HG02571 (cell line): Measurements from ENCODE around the gene CYP27B1.

ENCODE experiments used
- ATAC-seq: cut with Tn5 transposase; IDR thresholded peaks from one replicate; pipeline ENCODE4 v1.9.1; 2021; ENCODE audit warnings: mild to moderate bottlenecking, moderate library complexity; ENCODE audit not compliant: unreplicated experiment

Gene CYP27B1

DNA sequence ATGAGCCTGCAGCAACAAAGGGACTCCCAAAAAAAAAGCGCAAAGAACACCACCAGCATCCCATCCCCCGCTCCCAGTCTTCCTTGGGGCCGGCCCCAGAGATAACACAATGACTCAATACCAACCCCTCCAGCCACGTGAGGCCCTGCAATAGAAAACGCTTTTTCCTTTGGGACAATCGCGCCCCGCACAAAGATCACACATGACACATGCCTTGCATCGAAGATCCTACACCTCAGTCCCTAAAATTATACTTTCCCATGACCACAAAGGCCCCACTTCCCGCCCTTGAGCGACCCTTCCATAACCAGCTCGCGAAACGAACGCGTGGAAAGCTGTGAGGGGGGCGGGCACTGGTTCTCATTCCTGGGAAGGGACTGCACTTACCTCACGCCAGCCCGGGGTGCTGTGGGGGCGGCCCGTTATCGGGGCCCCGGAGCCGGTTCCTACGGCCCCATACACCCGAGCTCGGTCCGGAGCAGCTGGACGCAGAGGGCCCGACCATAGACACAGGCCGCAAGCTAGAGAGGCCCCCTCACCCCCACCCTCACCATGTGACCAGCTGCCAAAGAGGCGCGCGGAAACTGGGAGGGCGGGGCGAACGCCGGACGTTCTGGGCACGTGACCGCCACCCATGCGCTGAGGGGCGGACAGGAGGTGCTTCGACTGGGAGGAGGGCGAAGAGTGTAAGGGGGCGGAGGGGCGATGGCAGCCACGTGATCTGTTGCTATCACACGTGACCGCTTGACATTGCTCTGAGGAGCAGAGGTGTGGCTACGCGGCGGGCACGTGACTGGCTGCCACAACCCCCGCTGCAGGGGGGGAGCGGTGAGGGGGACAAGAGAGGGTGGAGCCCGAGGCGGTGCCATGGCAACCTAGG, 14.8 kb downstream of the CYP27B1 start, which contains the start of gene CDK4:
CDK4 (minus strand) TSS at position 523 of the 880 bp plus-strand sequence. CDS start 593 bp downstream, outside the sequence.
- peak; percentile 65 for ATAC-seq

DNA sequence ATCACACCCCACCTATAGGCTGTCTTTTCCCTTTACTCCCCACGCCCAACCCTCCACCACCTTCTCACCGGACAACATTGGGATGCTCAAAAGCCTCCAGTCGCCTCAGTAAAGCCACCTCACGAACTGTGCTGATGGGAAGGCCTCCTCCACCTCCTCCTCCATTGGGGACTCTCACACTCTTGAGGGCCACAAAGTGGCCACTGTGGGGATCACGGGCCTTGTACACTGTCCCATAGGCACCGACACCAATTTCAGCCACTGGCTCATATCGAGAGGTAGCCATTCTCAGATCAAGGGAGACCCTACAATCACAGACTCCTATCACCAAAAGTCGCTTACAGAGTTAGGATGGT, 15.5 kb downstream of the CYP27B1 start:
- ATAC-seq, result no peak

GRCh38 chr12:57750561-57751431, 16.1 kb downstream of the CYP27B1 start:
- no peak for ATAC-seq

DNA sequence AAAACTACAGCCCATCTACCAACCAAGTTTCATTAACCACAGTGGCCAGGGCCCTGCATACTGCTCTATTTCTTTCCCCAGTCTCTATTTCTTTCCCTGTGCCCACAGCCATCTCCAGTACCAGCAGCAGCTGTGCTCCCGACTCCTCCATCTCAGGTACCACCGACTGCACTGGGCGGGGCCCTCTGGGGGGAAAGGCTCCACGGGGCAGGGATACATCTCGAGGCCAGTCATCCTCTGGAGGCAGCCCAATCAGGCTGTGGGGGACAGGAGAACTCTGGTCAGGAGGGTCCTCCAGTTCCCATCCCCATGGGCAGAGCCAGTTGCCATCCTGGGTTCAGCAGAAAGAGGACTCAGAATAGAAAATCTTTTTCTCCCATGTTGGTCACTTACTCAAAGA, 17.8 kb downstream of the CYP27B1 start:
- ATAC-seq, result no peak

DNA sequence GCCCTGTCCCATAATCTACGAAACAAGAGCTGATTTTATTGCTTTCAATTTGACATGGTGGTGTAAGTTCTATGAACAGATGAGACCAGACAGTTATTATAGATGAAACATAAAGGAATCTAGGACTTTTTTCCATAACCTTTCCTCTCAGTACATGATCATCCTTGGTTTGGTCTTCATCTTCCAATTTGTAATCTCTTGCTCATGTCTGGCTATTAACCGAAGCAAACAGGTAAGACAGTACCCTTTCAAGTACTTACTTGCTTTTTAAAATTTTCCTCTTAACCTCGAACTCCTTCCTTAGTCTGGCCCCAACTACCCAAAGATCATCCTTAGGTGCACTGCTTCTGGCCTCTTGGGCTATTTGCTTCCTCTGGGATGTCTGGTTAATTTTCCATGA, 20.9 kb downstream of the CYP27B1 start:
- ATAC-seq, result no peak

DNA sequence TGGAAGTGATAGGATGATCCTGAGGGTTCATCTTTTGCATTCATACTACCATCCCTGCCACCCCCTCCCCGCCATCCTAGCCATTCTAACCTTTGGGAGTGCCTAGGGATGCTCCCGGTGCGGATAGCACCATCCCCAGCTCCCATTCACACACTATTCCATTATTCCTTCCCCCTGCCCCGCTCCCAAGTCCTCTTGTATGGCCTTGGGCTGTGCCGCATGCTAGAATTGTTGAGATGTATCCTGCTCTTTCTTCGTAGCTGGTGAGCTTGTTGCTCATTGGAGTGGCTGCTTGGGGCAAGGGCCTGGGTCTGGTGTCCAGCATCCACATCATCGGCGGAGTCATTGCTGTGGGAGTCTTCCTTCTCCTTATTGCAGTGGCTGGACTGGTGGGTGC, 21.4 kb downstream of the CYP27B1 start:
- no peak for ATAC-seq

DNA sequence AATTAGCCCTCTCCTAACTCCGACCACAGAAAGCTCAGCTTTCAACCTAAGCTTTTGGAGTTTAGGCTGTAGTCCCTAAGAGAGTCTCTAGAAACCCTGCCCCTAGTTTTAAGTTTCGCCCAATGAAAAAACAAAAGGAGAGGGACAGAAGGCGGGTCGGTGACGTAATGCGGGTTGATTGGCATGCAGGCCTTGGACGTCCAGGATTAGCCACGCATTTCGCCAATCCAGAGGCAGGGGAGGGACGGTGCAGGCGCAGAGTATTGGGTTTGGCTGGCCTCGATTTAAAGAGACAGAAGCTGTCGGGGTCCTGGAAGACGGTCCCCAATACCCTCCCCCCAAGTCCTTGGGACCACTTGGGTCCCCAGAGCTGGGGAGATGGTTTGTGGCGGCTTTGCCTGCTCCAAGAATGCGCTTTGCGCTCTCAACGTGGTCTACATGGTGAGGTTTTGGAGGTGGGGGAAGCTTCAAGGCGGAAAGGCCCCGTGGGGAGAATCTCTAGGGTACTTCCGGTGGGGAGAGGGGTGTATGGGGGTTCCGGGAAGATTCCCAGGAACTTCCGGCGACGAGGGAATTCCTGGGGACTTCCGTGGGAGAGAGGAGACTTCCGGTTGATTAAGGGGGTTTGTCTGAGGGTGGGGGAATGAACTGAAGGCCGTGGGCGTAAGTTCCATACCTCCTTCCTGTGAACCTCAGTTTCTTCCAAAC, 21.9 kb downstream of the CYP27B1 start, which contains the start of gene TSPAN31:
TSPAN31 (plus strand) TSS at position 263 of the 708 bp plus-strand sequence; CDS start at position 379, 116 bp downstream.
- ATAC-seq, result peak; percentile 82

DNA sequence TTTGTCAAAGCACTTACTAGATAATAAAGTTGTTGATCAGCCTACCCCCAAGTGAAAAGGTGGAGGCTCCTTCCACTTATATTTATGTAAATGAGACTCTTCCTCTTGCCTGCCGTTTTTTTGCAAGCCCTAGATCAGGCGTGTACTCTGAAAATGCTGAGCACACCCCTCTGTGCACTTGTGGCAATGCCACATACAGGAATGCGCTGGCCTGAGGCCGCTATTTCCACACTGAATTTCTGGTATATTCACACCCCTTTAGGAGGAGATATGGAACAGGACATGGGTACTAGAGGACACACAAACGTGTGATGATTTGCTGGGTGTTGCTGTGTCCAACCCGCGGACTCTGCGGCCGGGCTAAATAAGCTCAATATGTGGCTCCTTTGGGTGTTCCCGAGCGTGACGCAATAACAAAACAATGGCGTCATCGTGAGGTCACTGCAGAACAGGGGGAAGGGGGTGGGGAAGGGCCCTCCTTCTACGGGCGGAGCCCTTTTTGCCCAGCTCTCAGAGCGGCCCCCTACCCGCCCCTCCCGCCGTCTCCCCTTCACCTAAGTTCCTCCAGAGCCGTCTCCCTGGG, 22.6 kb downstream of the CYP27B1 start:
- ATAC-seq, result peak; percentile 35

GRCh38 chr12:57743769-57744168, 23.1 kb downstream of the CYP27B1 start:
- no peak for ATAC-seq

DNA sequence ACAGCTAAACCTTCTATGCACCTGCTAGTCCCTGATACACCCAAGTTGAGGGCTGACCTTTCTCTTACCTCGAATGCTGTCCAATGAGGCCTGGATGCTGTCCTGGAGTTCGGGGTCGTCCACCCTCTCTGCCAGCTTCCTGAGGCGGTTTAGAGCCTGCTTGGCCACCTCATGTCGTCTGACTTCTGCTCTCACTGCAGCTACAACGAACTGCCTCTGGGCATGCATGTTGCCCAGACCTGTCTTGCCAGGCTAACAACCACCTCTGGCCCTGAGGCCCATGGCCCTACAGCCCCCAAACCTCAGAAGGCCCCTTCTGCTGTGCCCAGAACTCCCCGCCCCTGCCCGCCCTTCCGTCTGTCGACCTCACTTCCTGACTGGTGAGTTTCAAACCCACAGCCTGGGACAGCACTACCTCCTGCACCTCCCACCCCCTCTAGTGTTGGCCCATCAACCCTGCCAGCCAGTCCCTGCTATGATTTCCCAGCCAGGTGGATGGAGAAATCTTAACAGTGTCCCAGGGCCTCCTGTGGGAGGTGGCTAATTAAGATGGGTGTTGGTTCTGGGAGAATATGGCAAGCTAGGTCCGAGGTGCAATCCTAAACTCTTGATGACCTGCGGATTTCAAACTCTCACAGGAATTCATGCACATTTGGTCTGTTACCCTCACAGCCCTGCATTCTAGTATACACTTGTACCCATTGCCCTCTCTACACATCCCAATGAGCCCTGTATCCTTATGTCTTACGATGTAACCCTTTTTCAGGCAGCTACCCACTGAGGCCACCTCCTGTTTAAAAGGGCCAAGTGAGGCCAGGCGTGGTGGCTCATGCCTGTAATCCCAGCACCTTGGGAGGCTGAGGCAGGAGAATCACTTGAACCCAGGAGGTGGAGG, 24.8 kb downstream of the CYP27B1 start:
- peak; percentile 63 for ATAC-seq

GRCh38 chr12:57741413-57741789, 25.5 kb downstream of the CYP27B1 start:
- no peak for ATAC-seq

- ATAC-seq, result no peak
Observed at GRCh38 chr12:57740656-57741412, 26.0 kb downstream of the CYP27B1 start.

DNA sequence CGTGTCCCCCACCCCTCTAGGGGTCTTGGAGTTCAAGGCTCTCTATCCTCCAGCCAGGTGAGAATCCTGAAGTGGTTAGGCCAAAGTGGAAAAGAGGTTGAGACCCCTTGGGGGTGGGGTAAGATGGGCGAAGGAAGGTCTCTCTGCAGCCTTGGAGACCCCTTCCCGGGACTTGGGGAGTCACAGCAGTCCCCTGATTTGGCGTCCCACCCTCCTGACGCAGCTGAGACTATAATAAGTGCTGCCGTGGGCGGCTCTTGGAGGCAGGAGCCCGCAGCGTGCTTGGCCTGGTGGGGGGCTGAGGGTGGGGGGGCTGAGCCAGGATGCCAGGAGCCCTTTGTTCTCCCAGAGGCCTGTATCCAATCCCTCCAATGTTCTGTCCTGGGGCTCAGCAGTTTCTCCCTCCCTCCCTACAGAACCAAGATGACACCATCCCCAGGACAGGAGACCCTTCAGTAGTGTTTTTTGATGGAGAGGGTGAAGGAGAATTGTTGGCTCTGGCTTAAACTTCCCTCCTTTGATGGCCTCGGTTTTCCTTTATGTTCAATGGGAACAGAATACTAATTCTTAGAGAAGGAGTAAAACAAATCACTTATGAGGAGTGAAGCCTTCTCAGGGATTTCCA, 26.9 kb downstream of the CYP27B1 start:
- no peak for ATAC-seq

GRCh38 chr12:57739387-57739786, 27.5 kb downstream of the CYP27B1 start:
- no peak for ATAC-seq

GRCh38 chr12:57738661-57739237, 28.1 kb downstream of the CYP27B1 start, which contains the start of gene AGAP2:
Gene AGAP2 (minus strand): TSS chr12:57738742. CDS start chr12:57738246, 496 bp downstream.
- no peak for ATAC-seq

- no peak for ATAC-seq
Observed at GRCh38 chr12:57737467-57738460, 29.1 kb downstream of the CYP27B1 start.
